ENCODE data around the gene SGCA. TPM values are rescaled to one million over a fixed set of nuclear protein-coding genes. Genes with fewer than 3 reads are reported as not detected.

Gene SGCA
- total and polyA plus RNA-seq, 9 of the 15 experiments (the other 6 are each of a cell fraction or from before 2014, with no cell fraction given): not detected

DNA sequence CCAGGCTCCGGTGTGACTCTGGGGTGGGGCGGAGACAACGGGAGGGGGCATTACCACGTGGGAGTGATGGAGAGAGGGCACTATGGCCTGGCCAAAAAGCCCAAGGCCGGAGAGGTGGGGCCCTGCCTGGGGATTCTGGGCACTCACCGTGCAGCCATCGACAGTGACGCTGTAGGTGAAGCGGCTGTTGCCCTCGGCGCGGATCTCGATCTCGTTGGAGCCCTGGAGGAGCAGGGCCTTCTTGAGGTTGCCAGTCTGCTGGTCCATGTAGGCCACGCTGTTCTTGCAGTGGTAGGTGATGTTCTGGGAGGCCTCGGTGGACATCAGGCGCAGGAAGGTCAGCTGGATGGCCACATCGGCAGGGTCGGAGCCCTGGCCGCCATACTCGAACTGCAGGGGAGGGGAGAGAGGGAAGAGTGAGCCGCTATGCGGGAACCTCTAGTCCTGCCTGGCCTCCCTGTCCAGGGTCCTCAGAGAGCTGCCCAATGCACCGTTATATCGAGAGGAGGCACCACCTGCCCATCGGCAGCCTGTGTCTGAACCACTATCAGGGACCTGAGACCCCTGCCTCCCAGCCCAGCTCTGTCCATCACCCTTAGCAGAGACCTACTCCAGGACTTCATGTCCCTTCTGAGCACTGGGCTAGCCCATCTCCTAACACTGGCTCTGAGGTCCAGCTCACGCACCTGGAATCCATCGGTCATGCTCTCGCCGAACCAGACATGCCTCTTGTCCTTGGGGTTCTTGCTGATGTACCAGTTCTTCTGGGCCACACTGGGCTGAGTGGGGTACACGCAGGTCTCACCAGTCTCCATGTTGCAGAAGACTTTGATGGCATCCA, 20.0 kb downstream of the SGCA start:
- H3K36me3 ChIP-seq (ENCODE audit: control insufficient read depth, insufficient read depth, low read length): no peaks in the 10 kb centered on the region
- H3K4me2 ChIP-seq (ENCODE audit: insufficient read depth, low read length): no peak overlapping the region
- no peaks in the 10 kb centered on the region for H3K9me1 ChIP-seq (ENCODE audit: control insufficient read depth, insufficient read depth, low read length)
- no peaks in the 10 kb centered on the region for H3K79me2 ChIP-seq (ENCODE audit: control insufficient read depth, insufficient read depth, low read length)
- WGBS (ENCODE audit: insufficient coverage, low coverage, missing lambda C conversion rate): 16% methylated on average over 28 of the region's 31 CpGs
- H3K9me3 ChIP-seq (replicated peaks; ENCODE audit: control insufficient read depth, insufficient read depth, low read depth, low read length): no peaks in the 10 kb centered on the region
- ATAC-seq (no peak), FAIRE-seq (no peak), DNase-seq (ENCODE audit: extremely low read depth in 1 of 4, low spot score in 3 of 4) (no peak)
- POLR2A ChIA-PET: no interaction called here
- peaks cover 4 to 21% of the 10 kb centered on the region in 2 experiments; a peak in 4 of 5 replicates for H3K4me1 ChIP-seq (replicated peaks in 1 of 2; ENCODE audit: control insufficient read depth in 2 of 2, insufficient read depth in 2 of 2, low read length in 2 of 2)
- H2AFZ ChIP-seq (ENCODE audit: low read depth, low read length): no peak overlapping the region
- peak overlapping the region in 1 of 2 experiments; percentile 35; a peak in 2 of 4 replicates for H3K9ac ChIP-seq (ENCODE audit: insufficient read depth in 1 of 2, low read depth in 2 of 2, low read length in 2 of 2)
- no peak overlapping the region for H3K27ac ChIP-seq (ENCODE audit: extremely low read depth, low read depth, low read length)
- BruUV-seq (replicated peaks): no TSS peak
- peak; percentile 62; the same call in 1 of the 2 replicates for TF ChIP-seq ZKSCAN3 (CRISPR knock-in tag; IDR thresholded peaks at IDR 0.05)
- TF ChIP-seq, protein P1, sequence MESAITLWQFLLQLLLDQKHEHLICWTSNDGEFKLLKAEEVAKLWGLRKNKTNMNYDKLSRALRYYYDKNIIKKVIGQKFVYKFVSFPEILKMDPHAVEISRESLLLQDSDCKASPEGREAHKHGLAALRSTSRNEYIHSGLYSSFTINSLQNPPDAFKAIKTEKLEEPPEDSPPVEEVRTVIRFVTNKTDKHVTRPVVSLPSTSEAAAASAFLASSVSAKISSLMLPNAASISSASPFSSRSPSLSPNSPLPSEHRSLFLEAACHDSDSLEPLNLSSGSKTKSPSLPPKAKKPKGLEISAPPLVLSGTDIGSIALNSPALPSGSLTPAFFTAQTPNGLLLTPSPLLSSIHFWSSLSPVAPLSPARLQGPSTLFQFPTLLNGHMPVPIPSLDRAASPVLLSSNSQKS (CRISPR knock-in tag; IDR thresholded peaks at IDR 0.05): no peak
- no peaks in the 10 kb centered on the region; the same call in 1 of the 2 replicates for H4K20me1 ChIP-seq (replicated peaks; ENCODE audit: control insufficient read depth, insufficient read depth, low read length)
- intact Hi-C loops (cut with micrococcal nuclease) (no loop called here), in situ Hi-C loops (cut with MboI) (no loop called here)
- CTCF ChIA-PET (ENCODE audit: low intra/inter-chr PET ratio): no interaction called here
- H3K27me3 ChIP-seq (ENCODE audit: control insufficient read depth in 2 of 2, insufficient read depth in 2 of 2, low read length in 2 of 2): peaks cover 61 to 89% of the 10 kb centered on the region in 2 experiments
- no peak overlapping the region for H3K4me3 ChIP-seq
